HCT116 (cell line): ENCODE results near the gene TRPM6. TPM values are rescaled to one million over a fixed set of nuclear protein-coding genes. Genes with fewer than 3 reads are reported as not detected.
A peak's percentile ranks its signal among the peaks of the same experiment; 100 is the strongest.

Experiments used
- ATAC-seq: fragments of 200-7000 bp; cut with Tn5 transposase; 2 replicates; pipeline ENCODE4 v1.9.1; 2020; ENCODE audit warnings: mild to moderate bottlenecking, moderate library complexity
- BruUV-seq: library from RNA; stranded (reverse); fragments of 400-500 nt; replicated peaks from 2 replicates; lab custom pipeline; 2021; lab: Mats Ljungman, UMichigan
- CTCF ChIA-PET: fragments of 300-600 bp; sonication (Branson Sonifier 250); formaldehyde crosslinking; loops from one replicate; lab custom pipeline; 2021; ENCODE audit warnings: antibody characterized with exemption; lab: Charles Lee
- POLR2A ChIA-PET: fragments of 300-600, 350-600 bp; sonication (Branson Sonifier 250); formaldehyde crosslinking; loops from one replicate; lab custom pipeline; 2021; ENCODE audit warnings: antibody characterized with exemption; lab: Charles Lee
- RAD21 ChIA-PET, 2 experiments: fragments of 300-600 bp; sonication (Branson Sonifier 250); formaldehyde crosslinking; loops; one replicate each; lab custom pipeline; 2023; ENCODE audit warnings: low total read pairs in 2 of 2; ENCODE audit not compliant: uncharacterized antibody in 2 of 2, unreplicated experiment in 2 of 2, low non-redundant PET in 1 of 2; lab: Charles Lee
- DNase-seq: peaks from one replicate; pipeline ENCODE4 v3.0.0-alpha.2; 2010; ENCODE audit warnings: low read depth, low spot score
- H2AFZ ChIP-seq: fragments of 200-600 bp; shearing (Covaris generic), sonication (generic); 2 replicates; pipeline ENCODE4 v1.6.1; 2017; ENCODE audit warnings: low read depth, mixed run types, mixed read lengths, antibody characterized with exemption, low read length; ENCODE audit not compliant: poor library complexity, severe bottlenecking
- H3K27ac ChIP-seq: 2 replicates; pipeline ENCODE4 v1.5.1; 2012; ENCODE audit warnings: low read depth, low read length
- H3K27me3 ChIP-seq: fragments of 200-600 bp; sonication (generic); 2 replicates; pipeline ENCODE4 v1.6.1; 2016; ENCODE audit warnings: mixed run types, low read length, mixed read lengths; ENCODE audit not compliant: insufficient read depth
- H3K36me3 ChIP-seq, 2 experiments: fragments of 200-500 bp in 1 of 2; fragments of 200-600 bp in 1 of 2; sonication (Bioruptor generic) in 1 of 2; sonication (generic) in 1 of 2; 2 replicates each; pipeline versions ENCODE4 v1.5.1 to v1.6.1; 2014 to 2016; ENCODE audit warnings: low read length in 2 of 2, inconsistent platforms in 1 of 2, mixed read lengths in 1 of 2, mixed run types in 1 of 2; ENCODE audit not compliant: insufficient read depth in 2 of 2, control insufficient read depth in 1 of 2
- H3K4me1 ChIP-seq, 2 experiments: fragments of 200-600 bp in 1 of 2; sonication (generic) in 1 of 2; 2 replicates each; pipeline versions ENCODE4 v1.5.1 to v1.6.1; 2012 to 2017; ENCODE audit warnings: low read length in 2 of 2, inconsistent platforms in 1 of 2, mild to moderate bottlenecking in 1 of 2, mixed read lengths in 1 of 2, mixed run types in 1 of 2, moderate library complexity in 1 of 2; ENCODE audit not compliant: insufficient read depth in 2 of 2, control insufficient read depth in 1 of 2
- H3K4me2 ChIP-seq: fragments of 200-600 bp; sonication (generic); 2 replicates; pipeline ENCODE4 v1.6.1; 2017; ENCODE audit warnings: mixed run types, low read length, mixed read lengths
- H3K4me3 ChIP-seq, 2 experiments: fragments of 200-600 bp in 1 of 2; sonication (generic) in 1 of 2; replicated peaks in 1 of 2; 2 replicates each; pipeline ENCODE4 v1.5.1; 2011 to 2016; ENCODE audit warnings: low read length in 2 of 2, control low read depth in 1 of 2, low read depth in 1 of 2, mild to moderate bottlenecking in 1 of 2, mixed read lengths in 1 of 2, mixed run types in 1 of 2
- H3K79me2 ChIP-seq: fragments of 200-600 bp; sonication (generic); 2 replicates; pipeline ENCODE4 v1.6.1; 2017; ENCODE audit warnings: mild to moderate bottlenecking, mixed run types, low read length, moderate library complexity, mixed read lengths; ENCODE audit not compliant: insufficient read depth
- H3K9ac ChIP-seq: fragments of 200-600 bp; sonication (generic); 2 replicates; pipeline ENCODE4 v1.6.1; 2016; ENCODE audit warnings: low read length, mixed read lengths
- H3K9me2 ChIP-seq: fragments of 200-600 bp; sonication (generic), shearing (Covaris generic); 2 replicates; pipeline ENCODE4 v1.6.1; 2017; ENCODE audit warnings: mixed run types, mild to moderate bottlenecking, moderate library complexity; ENCODE audit not compliant: insufficient read depth
- H3K9me3 ChIP-seq, 2 experiments: fragments of 200-500 bp in 1 of 2; fragments of 200-600 bp in 1 of 2; sonication (Bioruptor generic) in 1 of 2; sonication (generic) in 1 of 2; 2 replicates each; pipeline ENCODE4 v1.6.1; 2014 to 2017; ENCODE audit warnings: low read length in 2 of 2, mixed read lengths in 2 of 2, inconsistent platforms in 1 of 2, low read depth in 1 of 2, mild to moderate bottlenecking in 1 of 2, mixed run types in 1 of 2, moderate library complexity in 1 of 2; ENCODE audit not compliant: control insufficient read depth in 1 of 2, insufficient read depth in 1 of 2
- H4K20me1 ChIP-seq: fragments of 200-600 bp; sonication (generic), shearing (Covaris generic); 2 replicates; pipeline ENCODE4 v1.6.1; 2017; ENCODE audit warnings: mixed run types, mild to moderate bottlenecking, moderate library complexity; ENCODE audit not compliant: insufficient read depth
- CTCF ChIP-seq, 3 experiments: fragments of 200-600 bp in 1 of 3; sonication (generic) in 1 of 3; IDR thresholded peaks in 2 of 3; conservative IDR thresholded peaks in 1 of 3; 2 replicates each; pipeline ENCODE4 v1.5.1; 2012 to 2017; ENCODE audit warnings: low read depth in 2 of 3, low read length in 2 of 3, antibody characterized with exemption in 1 of 3, borderline replicate concordance in 1 of 3, control low read depth in 1 of 3, mild to moderate bottlenecking in 1 of 3, mixed read lengths in 1 of 3, mixed run types in 1 of 3, moderate library complexity in 1 of 3; ENCODE audit not compliant: insufficient read depth in 1 of 3
- EGR1 ChIP-seq: IDR thresholded peaks from 2 replicates; pipeline ENCODE4 v1.6.1; 2012; ENCODE audit warnings: low read depth
- JUND ChIP-seq: IDR thresholded peaks from 2 replicates; pipeline ENCODE4 v1.6.1; 2012
- RAD21 ChIP-seq: IDR thresholded peaks from 2 replicates; pipeline ENCODE4 v1.6.1; 2012; ENCODE audit warnings: low read depth, mild to moderate bottlenecking
- SIN3A ChIP-seq: IDR thresholded peaks from 2 replicates; pipeline ENCODE4 v1.6.1; 2012; ENCODE audit warnings: low read depth
- SRF ChIP-seq: IDR thresholded peaks from 2 replicates; pipeline ENCODE4 v1.6.1; 2012; ENCODE audit warnings: low read depth
- intact Hi-C: fragments of 100-400 bp; cut with micrococcal nuclease; formaldehyde crosslinking; loops from 2 replicates; pipeline ENCODE4 v1.10.0; 2022
- total RNA-seq: library from RNA; stranded (reverse); gene quantifications from one replicate; pipeline ENCODE4 v1.2.1, GENCODE V29; 2021; ENCODE audit not compliant: unreplicated experiment

TRPM6 gene
- total RNA-seq, 1 experiment from 2014 or later: 0.44 TPM

- 0 out of 2 replicates have a peak, but pooled peaks cover 6% of the 10 kb centered on the region for H3K27me3 ChIP-seq
- no peaks in the 10 kb centered on the region for H3K79me2 ChIP-seq
- intact Hi-C loops: loop anchor here (2.0 to 5.0 kb wide), 2 partner anchors 166 to 1542 kb away; no protein-coding TSS in a partner anchor
- no peaks in the 10 kb centered on the region for H4K20me1 ChIP-seq
- ATAC-seq: peak; percentile 81
- H3K9me3 ChIP-seq: no peaks in the 10 kb centered on the region
- H3K36me3 ChIP-seq: no peaks in the 10 kb centered on the region
- no peak overlapping the region for H3K4me3 ChIP-seq
- H2AFZ ChIP-seq: no peak overlapping the region
- BruUV-seq: no TSS peak
- no peak overlapping the region for H3K9ac ChIP-seq
- ChIA-PET CTCF (interaction anchor here (0.6 to 1.0 kb wide), 3 partner anchors 60 to 1545 kb away, joined by 3 read pairs; no protein-coding TSS in a partner anchor), POLR2A (interaction anchor here (0.6 kb wide), 1 partner anchor 1079 kb away, joined by 3 read pairs; no protein-coding TSS in a partner anchor), RAD21 (no interaction called here)
- H3K4me2 ChIP-seq: peak overlapping the region; percentile 16; the same call in 1 of the 2 replicates
- no peak overlapping the region for H3K27ac ChIP-seq
- no peaks in the 10 kb centered on the region for H3K4me1 ChIP-seq
- no peaks in the 10 kb centered on the region for H3K9me2 ChIP-seq
- peak; percentile 19 for DNase-seq
- TF ChIP-seq SRF (no peak), EGR1 (no peak), SIN3A (no peak), RAD21 (peak; percentile 72), CTCF (IDR thresholded peaks at IDR 0.05 in 2 of 3, conservative IDR thresholded peaks at IDR 0.05 in 1 of 3; ENCODE audit: borderline replicate concordance in 1 of 3, insufficient read depth in 1 of 3, low read depth in 2 of 3, low read length in 2 of 3) (peak; percentile 50 to 88 (median 71); a peak in 5 of 6 replicates), JUND (no peak)
Observed at GRCh38 chr9:74742792-74743730, 144.7 kb downstream of the TRPM6 start.
